NB4 (cell line): ENCODE results near the gene CLECL1.

Experiments
- DNase-seq: peaks from one replicate; pipeline ENCODE4 v3.0.0; 2010; ENCODE audit warnings: low read depth
- H3K4me3 ChIP-seq: one replicate; pipeline ENCODE4 v1.5.1; 2011; ENCODE audit warnings: mild to moderate bottlenecking, low read depth, low read length, moderate library complexity
- CTCF ChIP-seq: IDR thresholded peaks from one replicate; pipeline ENCODE4 v1.5.1; 2012; ENCODE audit warnings: low read depth, low read length
- MYC ChIP-seq: IDR thresholded peaks from 2 replicates; pipeline ENCODE4 v1.6.1; 2011; ENCODE audit warnings: low read depth, low read length
- POLR2A ChIP-seq: IDR thresholded peaks from 2 replicates; pipeline ENCODE4 v1.6.1; 2011; ENCODE audit warnings: mild to moderate bottlenecking; ENCODE audit not compliant: insufficient read length; ENCODE audit errors: extremely low read depth
- TF ChIP-seq, protein P1 (sequence below): IDR thresholded peaks from 2 replicates; pipeline ENCODE4 v1.6.1; 2011; ENCODE audit warnings: low read depth, low read length

Gene CLECL1

DNA sequence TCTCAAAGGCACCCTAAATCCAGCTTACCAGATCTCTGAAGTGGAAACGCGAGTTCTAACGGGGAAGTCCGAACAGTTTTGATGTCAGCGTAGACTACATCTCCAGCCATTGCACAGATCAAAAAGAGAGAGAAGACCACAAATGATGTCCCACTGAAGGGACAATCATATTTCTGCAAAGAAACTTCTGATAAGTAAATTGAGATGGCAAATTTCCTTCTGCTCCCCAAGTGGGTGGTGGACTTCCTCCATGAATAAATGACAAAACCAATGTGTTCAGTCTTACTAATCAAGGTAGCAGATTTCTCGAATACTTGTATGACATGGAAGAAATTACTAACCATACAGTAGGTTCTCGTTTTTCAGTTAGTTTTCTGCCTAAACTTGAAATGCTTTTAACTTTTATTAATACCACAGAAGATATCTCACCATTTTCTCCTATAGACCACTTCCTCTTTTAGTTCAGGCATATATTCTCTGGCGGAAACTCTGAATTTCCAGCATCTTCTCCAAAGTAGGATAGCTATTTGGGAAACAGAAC lies at the start of gene CLECL1:
CLECL1 (minus strand) TSS at position 177 of the 541 bp plus-strand sequence.
- peak; percentile 60 for DNase-seq
- TF ChIP-seq MYC, result no peak
- TF ChIP-seq, protein P1, sequence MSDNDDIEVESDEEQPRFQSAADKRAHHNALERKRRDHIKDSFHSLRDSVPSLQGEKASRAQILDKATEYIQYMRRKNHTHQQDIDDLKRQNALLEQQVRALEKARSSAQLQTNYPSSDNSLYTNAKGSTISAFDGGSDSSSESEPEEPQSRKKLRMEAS, result no peak
- TF ChIP-seq POLR2A, result peak; percentile 40
- no peak for TF ChIP-seq CTCF
- H3K4me3 ChIP-seq, result peak within 1 kb of the TSS; percentile 55

DNA sequence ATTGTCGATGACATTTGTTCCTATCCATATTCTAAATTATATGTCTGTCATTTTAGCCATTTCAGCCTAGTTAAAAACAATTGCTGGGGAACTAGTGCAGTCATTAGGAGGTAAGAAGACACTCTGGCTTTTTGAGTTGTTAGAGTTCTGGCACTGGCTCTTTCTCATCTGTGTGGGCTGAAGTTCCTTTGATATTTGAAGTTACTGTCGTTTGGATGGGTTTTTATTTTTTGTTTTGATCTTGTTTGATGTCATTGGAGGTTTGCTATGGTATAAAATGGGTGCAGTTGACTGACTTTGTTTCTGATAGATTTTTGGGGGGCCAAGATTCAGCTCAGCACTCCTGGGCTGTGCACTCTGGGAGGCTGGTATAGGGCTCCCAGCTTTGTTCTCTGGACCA lies 48.5 kb upstream of the CLECL1 start:
- TF ChIP-seq CTCF (no peak), MYC (no peak), POLR2A (no peak)
- TF ChIP-seq, protein P1, result no peak
- H3K4me3 ChIP-seq, result no peak overlapping the region
- DNase-seq, result no peak

GRCh38 chr12:9779209-9779608 lies 46.3 kb upstream of the CLECL1 start:
- no peak overlapping the region for H3K4me3 ChIP-seq
- DNase-seq, result no peak
- TF ChIP-seq, protein P1, result no peak
- TF ChIP-seq POLR2A (no peak), CTCF (no peak), MYC (no peak)

GRCh38 chr12:9776781-9777180 lies 43.9 kb upstream of the CLECL1 start:
- TF ChIP-seq, protein P1, result no peak
- TF ChIP-seq MYC (no peak), CTCF (no peak), POLR2A (no peak)
- no peak overlapping the region for H3K4me3 ChIP-seq
- no peak for DNase-seq

GRCh38 chr12:9773216-9773877 lies 40.5 kb upstream of the CLECL1 start:
- no peak for TF ChIP-seq CTCF
- no peak for TF ChIP-seq POLR2A
- TF ChIP-seq MYC, result no peak
- TF ChIP-seq, protein P1, result no peak
- DNase-seq, result no peak
- H3K4me3 ChIP-seq, result no peak overlapping the region
